ENCODE data around the gene PAGR1. TPM values are rescaled to one million over a fixed set of nuclear protein-coding genes. Genes with fewer than 3 reads are reported as not detected.
"Not testable (repeated sequence)": the region's sequence is repeated elsewhere in the genome, so short reads cannot be mapped to it uniquely, and the experiment has no call there.

Gene PAGR1
- total RNA-seq, 1 donor from 2014 or later: 23.6 TPM

DNA sequence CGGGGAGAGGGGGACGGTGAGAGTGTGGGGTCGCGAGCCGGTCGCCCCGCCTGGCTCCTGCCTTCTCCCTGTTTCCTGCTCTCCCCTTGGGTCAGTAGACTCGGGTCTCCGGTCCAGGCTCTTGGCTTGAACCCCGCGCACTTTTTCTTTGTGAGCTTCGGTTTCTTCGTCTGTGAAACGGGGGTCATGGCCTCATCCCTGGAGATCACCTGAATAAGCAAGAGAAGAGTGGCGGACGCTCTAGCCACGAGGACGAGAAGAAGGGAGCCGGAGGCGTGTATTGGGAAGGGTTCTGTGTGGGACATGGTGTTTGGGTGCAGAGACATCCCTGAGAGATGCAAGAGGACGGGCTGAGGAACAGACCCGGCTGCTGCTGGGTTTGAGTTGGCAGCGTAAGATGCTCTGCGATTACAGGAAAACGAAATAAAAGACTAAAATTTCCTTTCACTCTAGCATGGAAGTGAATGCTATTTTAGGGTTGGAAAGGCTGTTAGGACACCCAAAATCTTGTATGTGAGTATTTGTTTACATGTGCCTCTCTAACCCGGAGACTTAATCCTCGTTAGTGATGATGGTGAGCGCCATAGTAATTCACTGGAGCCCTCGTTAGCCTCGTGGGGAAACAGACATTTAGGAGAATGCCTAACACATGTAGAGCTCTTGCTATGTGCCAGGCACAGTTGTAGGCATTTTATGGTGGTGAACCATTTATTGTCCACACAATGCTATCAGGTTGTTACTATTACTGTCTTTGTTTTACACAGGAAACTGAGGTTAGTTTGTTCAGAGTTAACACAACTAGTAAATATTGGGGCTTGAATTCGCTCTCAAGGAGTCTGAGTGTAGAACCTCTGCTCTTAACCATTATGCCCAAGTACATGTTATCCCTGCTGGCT lies 24.8 kb upstream of the PAGR1 start:
- peaks cover 25% of the 10 kb centered on the region for H3K4me1 ChIP-seq
- H3K36me3 ChIP-seq: no peaks in the 10 kb centered on the region
- DNase-seq (ENCODE audit: extremely low spot score in 2 of 2): no peak
- H3K4me3 ChIP-seq: peak overlapping the region; percentile 69
- H3K9me3 ChIP-seq: no peaks in the 10 kb centered on the region
- H3K27ac ChIP-seq: peak overlapping the region; percentile 91
- TF ChIP-seq, protein P1, sequence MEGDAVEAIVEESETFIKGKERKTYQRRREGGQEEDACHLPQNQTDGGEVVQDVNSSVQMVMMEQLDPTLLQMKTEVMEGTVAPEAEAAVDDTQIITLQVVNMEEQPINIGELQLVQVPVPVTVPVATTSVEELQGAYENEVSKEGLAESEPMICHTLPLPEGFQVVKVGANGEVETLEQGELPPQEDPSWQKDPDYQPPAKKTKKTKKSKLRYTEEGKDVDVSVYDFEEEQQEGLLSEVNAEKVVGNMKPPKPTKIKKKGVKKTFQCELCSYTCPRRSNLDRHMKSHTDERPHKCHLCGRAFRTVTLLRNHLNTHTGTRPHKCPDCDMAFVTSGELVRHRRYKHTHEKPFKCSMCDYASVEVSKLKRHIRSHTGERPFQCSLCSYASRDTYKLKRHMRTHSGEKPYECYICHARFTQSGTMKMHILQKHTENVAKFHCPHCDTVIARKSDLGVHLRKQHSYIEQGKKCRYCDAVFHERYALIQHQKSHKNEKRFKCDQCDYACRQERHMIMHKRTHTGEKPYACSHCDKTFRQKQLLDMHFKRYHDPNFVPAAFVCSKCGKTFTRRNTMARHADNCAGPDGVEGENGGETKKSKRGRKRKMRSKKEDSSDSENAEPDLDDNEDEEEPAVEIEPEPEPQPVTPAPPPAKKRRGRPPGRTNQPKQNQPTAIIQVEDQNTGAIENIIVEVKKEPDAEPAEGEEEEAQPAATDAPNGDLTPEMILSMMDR (IDR thresholded peaks at IDR 0.05): no peak
- TF ChIP-seq POLR2AphosphoS5 (IDR thresholded peaks at IDR 0.05; ENCODE audit: insufficient read depth in 1 of 2, low read depth in 1 of 2): no peak
- TF ChIP-seq POLR2A (IDR thresholded peaks at IDR 0.05): no peak
- intact Hi-C loops (cut with DNase I): no loop called here
- no peaks in the 10 kb centered on the region for H3K27me3 ChIP-seq

DNA sequence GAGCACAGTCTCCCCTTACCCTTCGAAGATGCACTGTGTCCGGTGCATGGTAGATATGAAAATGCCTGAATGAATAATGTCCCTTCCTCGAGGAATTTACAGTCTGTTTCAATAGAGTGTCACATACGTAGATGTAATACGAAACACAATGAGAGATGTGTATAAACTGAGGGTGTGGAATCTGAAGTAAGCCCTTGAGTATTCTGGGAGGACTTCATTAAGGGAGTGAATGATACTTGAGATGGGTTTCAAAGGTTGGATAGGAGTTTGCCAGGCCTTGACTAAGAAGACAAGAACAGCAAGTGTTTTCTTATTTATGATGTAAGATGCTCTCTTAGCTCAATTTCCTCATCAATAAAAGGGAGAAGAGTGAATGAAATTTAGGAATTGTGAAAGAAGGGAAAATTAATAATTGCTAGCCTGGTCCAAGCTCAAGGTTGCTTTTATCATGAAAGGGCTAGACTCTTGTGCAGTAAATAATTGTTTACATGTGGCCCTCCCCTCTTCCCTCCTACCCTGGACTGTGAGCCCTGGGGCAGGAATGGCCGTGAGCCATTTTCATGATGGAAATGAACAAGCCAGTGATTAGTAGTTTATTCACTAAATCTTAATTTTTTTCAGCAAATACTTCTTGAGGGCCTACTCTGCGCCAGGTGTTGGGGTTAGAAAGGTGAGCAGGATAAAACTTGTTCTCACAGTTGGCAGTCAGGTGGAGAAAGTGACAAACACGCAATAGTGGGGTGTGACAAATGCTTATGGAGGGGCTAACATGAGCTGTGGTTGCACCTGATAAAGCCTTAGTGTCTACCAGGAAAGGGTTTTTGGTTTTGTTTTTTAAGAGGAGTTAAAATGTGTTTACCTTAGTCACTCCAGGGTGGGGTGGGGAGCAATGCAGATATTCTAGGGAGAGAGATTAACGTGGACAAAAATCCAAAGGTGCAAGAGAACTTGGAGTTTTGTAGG lies 23.8 kb upstream of the PAGR1 start:
- intact Hi-C loops (cut with DNase I): no loop called here

DNA sequence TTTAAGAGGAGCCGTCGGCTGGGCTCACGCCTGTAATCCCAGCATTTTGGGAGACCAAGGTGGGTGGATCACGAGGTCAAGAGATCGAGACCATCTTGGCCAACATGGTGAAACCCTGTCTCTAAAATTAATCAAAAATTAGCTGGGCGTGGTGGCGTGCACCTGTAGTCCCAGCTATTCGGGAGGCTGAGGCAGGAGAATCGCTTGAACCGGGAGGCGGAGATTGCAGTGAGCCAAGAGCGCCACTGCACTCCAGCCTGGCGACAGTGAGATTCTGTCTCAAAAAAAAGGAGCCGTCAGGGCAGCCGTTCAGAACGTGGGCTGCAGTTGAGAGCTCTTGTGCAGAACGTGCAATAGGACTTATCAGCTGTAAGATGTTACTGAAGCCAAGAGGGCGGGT lies 22.8 kb upstream of the PAGR1 start:
- DNase-seq (ENCODE audit: extremely low spot score in 2 of 2); intact Hi-C loops (cut with DNase I): not testable (repeated sequence)

More for the DNA sequence above, 23.8 kb upstream of the PAGR1 start:
- Histone ChIP-seq H3K27ac (no peak overlapping the region), H3K9me3 (no peaks in the 10 kb centered on the region), H3K27me3 (no peaks in the 10 kb centered on the region), H3K36me3 (peaks cover 0 to 6% of the 10 kb centered on the region in 2 donors), H3K4me3 (peak overlapping the region in 1 of 2 donors; percentile 69), H3K4me1 (peaks cover 25% of the 10 kb centered on the region)
- DNase-seq (ENCODE audit: extremely low spot score in 2 of 2): no peak
- TF ChIP-seq POLR2AphosphoS5 (IDR thresholded peaks at IDR 0.05; ENCODE audit: insufficient read depth in 1 of 2, low read depth in 1 of 2): no peak
- TF ChIP-seq, protein P1 (IDR thresholded peaks at IDR 0.05): no peak
- no peak for TF ChIP-seq POLR2A (IDR thresholded peaks at IDR 0.05)

DNA sequence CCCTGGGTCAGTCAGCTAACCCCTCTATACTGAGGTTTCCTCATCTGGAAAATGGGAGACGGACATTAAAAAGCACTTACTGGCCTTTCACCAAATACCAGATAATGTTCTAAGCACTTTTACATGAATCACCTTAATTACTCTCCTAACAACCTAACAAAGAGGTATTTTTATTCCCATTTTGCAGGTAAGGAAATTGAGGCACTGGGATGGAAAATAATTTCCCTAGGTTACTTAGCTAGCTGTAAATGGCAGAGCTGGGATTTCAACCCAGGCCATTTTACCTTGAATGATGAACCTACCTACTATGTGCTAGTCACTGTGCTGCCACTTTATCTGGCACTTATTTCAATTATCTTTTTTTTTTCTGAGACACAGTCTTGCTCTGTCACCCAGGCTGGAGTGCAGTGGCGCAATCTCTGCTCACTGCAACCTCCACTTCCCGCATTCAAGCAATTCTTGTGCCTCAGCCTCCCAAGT lies 21.7 kb upstream of the PAGR1 start:
- Histone ChIP-seq H3K9me3 (no peaks in the 10 kb centered on the region), H3K36me3 (peaks cover 0 to 25% of the 10 kb centered on the region in 2 donors), H3K4me3 (no peak overlapping the region), H3K4me1 (peaks cover 25% of the 10 kb centered on the region), H3K27me3 (no peaks in the 10 kb centered on the region), H3K27ac (no peak overlapping the region)
- TF ChIP-seq POLR2AphosphoS5 (IDR thresholded peaks at IDR 0.05; ENCODE audit: insufficient read depth in 1 of 2, low read depth in 1 of 2): no peak
- TF ChIP-seq, protein P1 (IDR thresholded peaks at IDR 0.05): no peak
- no peak for TF ChIP-seq POLR2A (IDR thresholded peaks at IDR 0.05)
- no peak for DNase-seq (ENCODE audit: extremely low spot score in 2 of 2)
- intact Hi-C loops (cut with DNase I): no loop called here

More for the DNA sequence above, 22.8 kb upstream of the PAGR1 start:
- H3K4me1 ChIP-seq: peaks cover 25% of the 10 kb centered on the region
- H3K36me3 ChIP-seq: peaks cover 0 to 14% of the 10 kb centered on the region in 2 donors
- H3K4me3 ChIP-seq, H3K27ac ChIP-seq, H3K9me3 ChIP-seq, H3K27me3 ChIP-seq: not testable (repeated sequence)

DNA sequence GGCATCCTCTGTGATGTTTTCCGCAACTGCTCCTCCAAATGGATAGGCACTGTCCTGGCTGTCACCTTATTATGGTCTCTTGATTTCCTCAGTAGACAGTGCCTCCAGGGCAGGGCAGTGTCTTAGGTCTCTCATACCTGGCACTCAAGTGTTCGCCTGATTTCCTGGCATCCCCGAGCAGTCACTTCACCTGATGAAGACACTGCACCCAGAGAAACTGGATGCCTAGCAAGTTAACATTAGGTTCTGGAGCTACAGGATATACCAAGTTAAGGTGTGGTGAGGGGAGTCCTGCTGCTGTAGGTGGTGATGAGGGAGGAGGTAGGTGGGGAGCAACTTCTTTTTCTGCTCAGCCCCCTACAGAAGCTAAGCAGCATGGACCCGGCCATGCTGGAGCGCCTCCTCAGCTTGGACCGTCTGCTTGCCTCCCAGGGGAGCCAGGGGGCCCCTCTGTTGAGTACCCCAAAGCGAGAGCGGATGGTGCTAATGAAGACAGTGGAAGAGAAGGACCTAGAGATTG lies 13.5 kb upstream of the PAGR1 start:
- no peaks in the 10 kb centered on the region for H3K27me3 ChIP-seq
- no peak for DNase-seq (ENCODE audit: extremely low spot score in 2 of 2)
- H3K9me3 ChIP-seq: no peaks in the 10 kb centered on the region
- no peak overlapping the region for H3K4me3 ChIP-seq
- peaks cover 0 to 24% of the 10 kb centered on the region in 2 donors for H3K36me3 ChIP-seq
- intact Hi-C loops (cut with DNase I): no loop called here
- TF ChIP-seq POLR2A (IDR thresholded peaks at IDR 0.05): no peak
- no peak for TF ChIP-seq POLR2AphosphoS5 (IDR thresholded peaks at IDR 0.05; ENCODE audit: insufficient read depth in 1 of 2, low read depth in 1 of 2)
- TF ChIP-seq, protein P1 (IDR thresholded peaks at IDR 0.05): no peak
- no peak overlapping the region for H3K27ac ChIP-seq
- H3K4me1 ChIP-seq: peaks cover 14% of the 10 kb centered on the region

All from vagina (tissue), 2 donors.